Urinary bladder (tissue), 4 donors: Measurements from ENCODE around the gene NCOA3. TPM values are rescaled to one million over a fixed set of nuclear protein-coding genes. Genes with fewer than 3 reads are reported as not detected.

Experiments
- DNase-seq: peaks from one replicate; pipeline ENCODE4 v3.0.0-alpha.2; 2015; ENCODE audit errors: extremely low spot score
- H3K27ac ChIP-seq: one replicate; pipeline ENCODE4 v1.5.1; 2013; ENCODE audit warnings: low read depth, mild to moderate bottlenecking, moderate library complexity
- H3K36me3 ChIP-seq: one replicate; pipeline ENCODE4 v1.6.1; 2013; ENCODE audit warnings: mild to moderate bottlenecking, moderate library complexity; ENCODE audit not compliant: insufficient read depth
- H3K4me1 ChIP-seq: one replicate; pipeline ENCODE4 v1.6.1; 2013; ENCODE audit warnings: mild to moderate bottlenecking, moderate library complexity; ENCODE audit not compliant: insufficient read depth
- H3K4me3 ChIP-seq: one replicate; pipeline ENCODE4 v1.5.1; 2013; ENCODE audit warnings: low read depth, low read length
- whole genome bisulfite sequencing: extraction: QIAGEN DNeasy Blood & Tissue Kit; methylation state at CpG from one replicate; pipeline ENCODE4 v1.1.7; 2013; 5-methylcytosine and 5-hydroxymethylcytosine counted together
- polyA plus RNA-seq: library from polyadenylated mRNA; stranded (reverse); fragments of 200-250 nt; gene quantifications from one replicate; pipeline ENCODE4 v1.2.3, GENCODE V29; 2013
- total RNA-seq: library from RNA; depleted of rRNA; stranded (reverse); fragments of >200 nt; gene quantifications from one replicate; pipeline ENCODE4 v1.2.3, GENCODE V29; 2014
- donor health status: healthy with polysubstance abuse.
- donor health status: healthy.

NCOA3 gene
- total and polyA plus RNA-seq, 2 donors, result 13.7 to 54.5 TPM

- 60% methylated on average over 2 of the region's 2 CpGs for WGBS
- Histone ChIP-seq H3K36me3 (no peaks in the 10 kb centered on the region), H3K4me3 (no peak overlapping the region), H3K27ac (no peak overlapping the region), H3K4me1 (no peaks in the 10 kb centered on the region)
- DNase-seq, result no peak
Measured at GRCh38 chr20:47623206-47623605, 121.5 kb downstream of the NCOA3 start.

GRCh38 chr20:47627540-47627939, 125.9 kb downstream of the NCOA3 start:
- no peaks in the 10 kb centered on the region for H3K4me1 ChIP-seq
- H3K36me3 ChIP-seq, result no peaks in the 10 kb centered on the region
- WGBS, result 88% methylated on average over 4 of the region's 4 CpGs

GRCh38 chr20:47629907-47630306, 128.2 kb downstream of the NCOA3 start:
- WGBS, result 83% methylated on average over 2 of the region's 2 CpGs
- H3K4me1 ChIP-seq, result no peaks in the 10 kb centered on the region
- H3K27ac ChIP-seq, result no peak overlapping the region
- H3K36me3 ChIP-seq, result peaks cover 1% of the 10 kb centered on the region
- DNase-seq, result no peak
- H3K4me3 ChIP-seq, result no peak overlapping the region

More at GRCh38 chr20:47627540-47627939, 125.9 kb downstream of the NCOA3 start:
- Histone ChIP-seq H3K4me3 (no peak overlapping the region), H3K27ac (no peak overlapping the region)
- no peak for DNase-seq

GRCh38 chr20:47631078-47631477, 129.4 kb downstream of the NCOA3 start:
- no peak overlapping the region for H3K4me3 ChIP-seq
- H3K4me1 ChIP-seq, result no peaks in the 10 kb centered on the region
- H3K36me3 ChIP-seq, result peaks cover 5% of the 10 kb centered on the region
- no peak overlapping the region for H3K27ac ChIP-seq
- no peak for DNase-seq

- 98% methylated on average over 4 of the region's 4 CpGs for WGBS
- Histone ChIP-seq H3K27ac (no peak overlapping the region), H3K4me3 (no peak overlapping the region), H3K4me1 (no peaks in the 10 kb centered on the region), H3K36me3 (peaks cover 10% of the 10 kb centered on the region)
- DNase-seq, result no peak
Measured at GRCh38 chr20:47635256-47635655, 133.6 kb downstream of the NCOA3 start.

GRCh38 chr20:47638851-47639250, 137.2 kb downstream of the NCOA3 start:
- peaks cover 12% of the 10 kb centered on the region for H3K36me3 ChIP-seq

GRCh38 chr20:47642118-47642517, 140.4 kb downstream of the NCOA3 start:
- WGBS, result 93% methylated on average over 4 of the region's 4 CpGs

More at GRCh38 chr20:47638851-47639250, 137.2 kb downstream of the NCOA3 start:
- Histone ChIP-seq H3K4me3 (no peak overlapping the region), H3K27ac (no peak overlapping the region), H3K4me1 (no peaks in the 10 kb centered on the region)
- no peak for DNase-seq
- WGBS, result 53% methylated on average over 4 of the region's 4 CpGs

GRCh38 chr20:47642624-47643023, 140.9 kb downstream of the NCOA3 start:
- DNase-seq, result no peak
- 84% methylated on average over 4 of the region's 4 CpGs for WGBS
- Histone ChIP-seq H3K4me1 (no peaks in the 10 kb centered on the region), H3K36me3 (peaks cover 8% of the 10 kb centered on the region), H3K4me3 (no peak overlapping the region), H3K27ac (no peak overlapping the region)

More at GRCh38 chr20:47642118-47642517, 140.4 kb downstream of the NCOA3 start:
- Histone ChIP-seq H3K27ac (no peak overlapping the region), H3K4me1 (no peaks in the 10 kb centered on the region), H3K4me3 (no peak overlapping the region), H3K36me3 (peaks cover 7% of the 10 kb centered on the region)
- no peak for DNase-seq

- 65% methylated on average over 2 of the region's 2 CpGs for WGBS
- no peak for DNase-seq
- peaks cover 7% of the 10 kb centered on the region for H3K36me3 ChIP-seq
- H3K27ac ChIP-seq, result no peak overlapping the region
- H3K4me3 ChIP-seq, result no peak overlapping the region
- no peaks in the 10 kb centered on the region for H3K4me1 ChIP-seq
Measured at GRCh38 chr20:47645632-47646031, 143.9 kb downstream of the NCOA3 start.

GRCh38 chr20:47647994-47648393, 146.3 kb downstream of the NCOA3 start:
- WGBS, result 88% methylated on average over 7 of the region's 7 CpGs
- peaks cover 10% of the 10 kb centered on the region for H3K36me3 ChIP-seq
- no peak for DNase-seq
- no peak overlapping the region for H3K27ac ChIP-seq
- no peak overlapping the region for H3K4me3 ChIP-seq
- no peaks in the 10 kb centered on the region for H3K4me1 ChIP-seq

- no peak for DNase-seq
- no peak overlapping the region for H3K4me3 ChIP-seq
- H3K4me1 ChIP-seq, result no peaks in the 10 kb centered on the region
- peaks cover 15% of the 10 kb centered on the region for H3K36me3 ChIP-seq
- 83% methylated on average over 6 of the region's 6 CpGs for WGBS
- no peak overlapping the region for H3K27ac ChIP-seq
Measured at GRCh38 chr20:47648943-47649342, 147.3 kb downstream of the NCOA3 start.

- 77% methylated on average over 3 of the region's 3 CpGs for WGBS
Measured at GRCh38 chr20:47652301-47652700, 150.6 kb downstream of the NCOA3 start.

GRCh38 chr20:47652794-47653193, 151.1 kb downstream of the NCOA3 start:
- no peak for DNase-seq
- WGBS, result 95% methylated on average over 2 of the region's 2 CpGs
- Histone ChIP-seq H3K4me3 (no peak overlapping the region), H3K36me3 (peaks cover 14% of the 10 kb centered on the region), H3K27ac (no peak overlapping the region), H3K4me1 (no peaks in the 10 kb centered on the region)

More at GRCh38 chr20:47652301-47652700, 150.6 kb downstream of the NCOA3 start:
- Histone ChIP-seq H3K4me1 (no peaks in the 10 kb centered on the region), H3K27ac (no peak overlapping the region), H3K4me3 (no peak overlapping the region), H3K36me3 (peaks cover 14% of the 10 kb centered on the region)
- DNase-seq, result no peak

- H3K27ac ChIP-seq, result no peak overlapping the region
- H3K4me3 ChIP-seq, result no peak overlapping the region
- 78% methylated on average over 2 of the region's 2 CpGs for whole genome bisulfite sequencing
- peaks cover 14% of the 10 kb centered on the region for H3K36me3 ChIP-seq
- no peak for DNase-seq
- H3K4me1 ChIP-seq, result no peaks in the 10 kb centered on the region
Measured at GRCh38 chr20:47653869-47654268, 152.2 kb downstream of the NCOA3 start.

GRCh38 chr20:47654370-47654769, 152.7 kb downstream of the NCOA3 start:
- Histone ChIP-seq H3K4me3 (no peak overlapping the region), H3K27ac (no peak overlapping the region), H3K4me1 (no peaks in the 10 kb centered on the region), H3K36me3 (peaks cover 14% of the 10 kb centered on the region)
- DNase-seq, result no peak
- WGBS, result 94% methylated on average over 1 of the region's 1 CpG
